ENCODE results near the gene LMNB1. TPM values are rescaled to one million over a fixed set of nuclear protein-coding genes. Genes with fewer than 3 reads are reported as not detected.
"Not testable (repeated sequence)": the region's sequence is repeated elsewhere in the genome, so short reads cannot be mapped to it uniquely, and the experiment has no call there.

The LMNB1 gene
- total RNA-seq, 3 donors from 2014 or later: 14.1 to 81.8 (median 30.6) TPM

GRCh38 chr5:126754609-126755008 lies 22.3 kb upstream of the LMNB1 start:
- no peak for TF ChIP-seq CTCF (IDR thresholded peaks at IDR 0.05)
- ATAC-seq (no peak), DNase-seq (no peak)
- Histone ChIP-seq H3K9me3 (no peaks in the 10 kb centered on the region), H3K36me3 (ENCODE audit: low read depth) (no peaks in the 10 kb centered on the region), H3K4me1 (ENCODE audit: low read depth) (no peaks in the 10 kb centered on the region), H3K4me3 (no peak overlapping the region)
- intact Hi-C loops (cut with DNase I, micrococcal nuclease): no loop called here

GRCh38 chr5:126755593-126755992 lies 21.3 kb upstream of the LMNB1 start:
- intact Hi-C loops (cut with DNase I, micrococcal nuclease): no loop called here
- no peak for TF ChIP-seq CTCF (IDR thresholded peaks at IDR 0.05)
- H3K4me1 ChIP-seq (ENCODE audit: low read depth): no peaks in the 10 kb centered on the region
- H3K4me3 ChIP-seq: no peak overlapping the region
- no peaks in the 10 kb centered on the region for H3K36me3 ChIP-seq (ENCODE audit: low read depth)
- H3K9me3 ChIP-seq: no peaks in the 10 kb centered on the region
- DNase-seq (no peak), ATAC-seq (no peak)

- Histone ChIP-seq H3K4me3 (no peak overlapping the region), H3K9me3 (no peaks in the 10 kb centered on the region), H3K36me3 (ENCODE audit: low read depth) (no peaks in the 10 kb centered on the region), H3K4me1 (ENCODE audit: low read depth) (no peaks in the 10 kb centered on the region)
- ATAC-seq (no peak), DNase-seq (no peak)
- intact Hi-C loops (cut with DNase I, micrococcal nuclease): no loop called here
- no peak for TF ChIP-seq CTCF (IDR thresholded peaks at IDR 0.05)
Observed at GRCh38 chr5:126757713-126758357, 19.1 kb upstream of the LMNB1 start.

- TF ChIP-seq CTCF (IDR thresholded peaks at IDR 0.05): no peak
- Histone ChIP-seq H3K4me1 (ENCODE audit: low read depth) (no peaks in the 10 kb centered on the region), H3K9me3 (no peaks in the 10 kb centered on the region), H3K4me3 (no peak overlapping the region), H3K36me3 (ENCODE audit: low read depth) (no peaks in the 10 kb centered on the region)
- DNase-seq (no peak), ATAC-seq (no peak)
- intact Hi-C loops (cut with DNase I, micrococcal nuclease): no loop called here
Observed at GRCh38 chr5:126763371-126763770, 13.6 kb upstream of the LMNB1 start.

- Histone ChIP-seq H3K36me3 (ENCODE audit: low read depth) (no peaks in the 10 kb centered on the region), H3K4me1 (ENCODE audit: low read depth) (no peaks in the 10 kb centered on the region), H3K9me3 (no peaks in the 10 kb centered on the region), H3K4me3 (no peak overlapping the region)
- no peak for TF ChIP-seq CTCF (IDR thresholded peaks at IDR 0.05)
- ATAC-seq (no peak), DNase-seq (no peak)
- intact Hi-C loops (cut with DNase I, micrococcal nuclease): no loop called here
Observed at GRCh38 chr5:126769703-126770102, 7.2 kb upstream of the LMNB1 start.

GRCh38 chr5:126773536-126773935 lies 3.4 kb upstream of the LMNB1 start:
- H3K4me3 ChIP-seq; ATAC-seq; H3K4me1 ChIP-seq (ENCODE audit: low read depth); DNase-seq; H3K36me3 ChIP-seq (ENCODE audit: low read depth); H3K9me3 ChIP-seq; intact Hi-C loops (cut with DNase I, micrococcal nuclease): not testable (repeated sequence)

GRCh38 chr5:126774595-126774994 lies 2.3 kb upstream of the LMNB1 start:
- H3K9me3 ChIP-seq; H3K4me3 ChIP-seq; H3K4me1 ChIP-seq (ENCODE audit: low read depth); H3K36me3 ChIP-seq (ENCODE audit: low read depth); ATAC-seq; DNase-seq; intact Hi-C loops (cut with DNase I, micrococcal nuclease): not testable (repeated sequence)

Measured in mucosa of descending colon (tissue), 3 donors.